ENCODE measurements around the gene TYW5. TPM values are rescaled to one million over a fixed set of nuclear protein-coding genes. Genes with fewer than 3 reads are reported as not detected.

The TYW5 gene
- total RNA-seq, 2 donors from 2014 or later, result 9.4 to 15.7 TPM

DNA sequence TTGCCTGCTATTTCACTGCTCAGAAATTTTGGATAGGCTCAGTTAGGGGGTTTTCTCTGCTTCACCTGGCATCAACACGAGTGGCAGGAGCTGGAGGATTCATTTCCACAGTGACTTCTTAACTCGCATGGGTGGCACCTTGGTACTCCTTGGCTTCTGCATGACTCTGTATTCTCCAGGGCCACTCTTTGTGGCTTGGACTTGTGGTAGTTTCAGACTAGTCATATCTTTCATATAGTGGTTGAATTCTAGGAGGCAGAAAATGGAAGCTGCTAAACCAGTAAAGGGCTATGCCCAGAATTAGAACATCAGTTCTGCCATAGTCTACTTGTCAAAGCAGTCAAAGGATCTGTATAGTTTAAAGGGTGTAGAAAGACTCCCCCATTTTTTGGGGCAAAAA is 6.9 kb upstream of the TYW5 start:
- H3K27ac Mint-ChIP-seq, result no peak overlapping the region
- H3K9me3 ChIP-seq (ENCODE audit: control insufficient read depth, low read length, poor library complexity, severe bottlenecking), result no peaks in the 10 kb centered on the region
- H3K27me3 Mint-ChIP-seq, result no peaks in the 10 kb centered on the region
- DNase-seq (no peak), ATAC-seq (no peak)
- peaks cover 12% of the 10 kb centered on the region for H3K4me1 Mint-ChIP-seq
- H3K36me3 Mint-ChIP-seq (ENCODE audit: low read depth), result peaks cover 9% of the 10 kb centered on the region
- no peak overlapping the region for H3K4me3 Mint-ChIP-seq

DNA sequence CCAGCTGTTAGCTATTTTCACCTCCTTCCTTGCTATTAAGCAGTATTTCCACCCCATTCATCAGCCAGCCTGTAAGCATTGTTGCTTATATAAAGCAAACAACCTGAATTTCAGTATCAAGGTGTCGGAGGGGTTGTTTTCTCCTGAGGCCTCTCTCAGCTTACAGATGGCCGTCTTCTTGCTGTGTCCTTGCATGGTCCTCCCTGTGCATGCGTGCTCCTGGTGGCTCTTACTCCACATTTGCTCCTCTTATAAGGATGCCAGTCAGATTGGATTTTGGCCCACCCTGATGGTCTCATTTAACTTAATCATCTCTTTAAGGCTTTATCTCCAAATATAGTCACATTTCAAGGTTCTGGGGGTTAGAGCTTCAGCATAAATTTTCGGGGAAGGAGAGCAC is 2.7 kb upstream of the TYW5 start:
- Mint-ChIP-seq H3K4me3 (peak overlapping the region; percentile 31), H3K4me1 (peaks cover 31% of the 10 kb centered on the region), H3K27ac (no peak overlapping the region), H3K36me3 (ENCODE audit: low read depth) (peaks cover 7% of the 10 kb centered on the region), H3K27me3 (no peaks in the 10 kb centered on the region)
- DNase-seq, result no peak
- ATAC-seq, result no peak
- H3K9me3 ChIP-seq (ENCODE audit: control insufficient read depth, low read length, poor library complexity, severe bottlenecking), result no peaks in the 10 kb centered on the region

DNA sequence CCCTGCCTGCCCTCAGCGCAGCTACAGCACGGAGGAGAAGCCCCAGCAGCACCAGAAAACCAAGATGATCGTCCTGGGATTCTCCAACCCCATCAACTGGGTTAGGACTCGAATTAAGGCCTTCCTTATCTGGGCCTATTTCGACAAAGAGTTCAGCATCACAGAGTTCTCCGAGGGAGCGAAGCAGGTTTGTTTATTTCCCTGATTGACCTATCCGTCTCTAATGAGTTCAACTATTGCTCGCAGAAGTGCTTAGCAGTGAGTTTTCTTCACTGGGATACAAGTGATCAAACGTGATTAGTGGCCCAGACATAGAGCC is 730 bp upstream of the TYW5 start:
- peak overlapping the region; percentile 100 for H3K27ac Mint-ChIP-seq
- no peaks in the 10 kb centered on the region for H3K9me3 ChIP-seq (ENCODE audit: control insufficient read depth, low read length, poor library complexity, severe bottlenecking)
- no peaks in the 10 kb centered on the region for H3K27me3 Mint-ChIP-seq
- peaks cover 33% of the 10 kb centered on the region for H3K4me1 Mint-ChIP-seq
- DNase-seq (no peak), ATAC-seq (no peak)
- H3K36me3 Mint-ChIP-seq (ENCODE audit: low read depth), result no peaks in the 10 kb centered on the region
- peak overlapping the region; percentile 99 for H3K4me3 Mint-ChIP-seq

DNA sequence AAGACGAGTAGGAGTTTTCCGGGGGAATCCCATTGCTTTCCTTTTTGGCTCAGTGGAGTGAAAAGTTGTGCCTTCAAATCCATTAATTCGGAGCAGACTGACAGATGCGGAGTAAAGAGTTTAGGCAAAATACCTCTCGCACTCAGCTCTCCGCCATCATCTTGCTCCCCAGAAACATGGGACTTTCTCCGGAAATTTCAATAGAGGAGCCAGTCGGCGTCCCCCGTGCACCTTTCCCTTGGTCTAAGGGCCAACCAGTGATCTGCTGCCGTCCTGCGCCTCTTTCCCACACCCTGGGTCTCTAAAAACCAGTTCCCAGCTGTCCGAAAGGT is 318 bp downstream of the TYW5 start:
- peaks cover 38% of the 10 kb centered on the region for H3K4me1 Mint-ChIP-seq
- H3K4me3 Mint-ChIP-seq, result peak overlapping the region; percentile 99
- no peaks in the 10 kb centered on the region for H3K9me3 ChIP-seq (ENCODE audit: control insufficient read depth, low read length, poor library complexity, severe bottlenecking)
- H3K36me3 Mint-ChIP-seq (ENCODE audit: low read depth), result no peaks in the 10 kb centered on the region
- DNase-seq, result no peak
- ATAC-seq, result peak; percentile 43
- H3K27ac Mint-ChIP-seq, result peak overlapping the region; percentile 100
- no peaks in the 10 kb centered on the region for H3K27me3 Mint-ChIP-seq

DNA sequence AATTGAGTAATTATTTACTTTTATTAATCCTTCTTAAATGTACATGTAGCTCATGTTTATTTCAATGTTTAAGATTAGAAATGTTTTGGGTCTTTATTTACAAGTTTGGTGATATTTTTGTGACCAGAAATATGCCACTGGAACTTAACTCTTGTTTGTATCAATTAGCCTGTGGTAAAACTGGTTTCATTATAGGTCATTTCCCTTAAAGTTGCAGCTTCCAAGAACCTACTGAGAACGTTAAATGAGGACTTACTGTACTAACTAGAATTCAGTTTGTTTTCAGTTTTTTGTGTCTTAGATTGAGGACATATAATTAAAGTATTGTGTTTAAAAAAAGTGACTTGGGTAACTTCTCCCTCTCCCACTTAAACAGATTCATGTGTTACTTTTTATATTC is 4.3 kb downstream of the TYW5 start:
- Mint-ChIP-seq H3K4me1 (peaks cover 28% of the 10 kb centered on the region), H3K27me3 (no peaks in the 10 kb centered on the region), H3K36me3 (ENCODE audit: low read depth) (no peaks in the 10 kb centered on the region), H3K27ac (no peak overlapping the region), H3K4me3 (no peak overlapping the region)
- no peaks in the 10 kb centered on the region for H3K9me3 ChIP-seq (ENCODE audit: control insufficient read depth, low read length, poor library complexity, severe bottlenecking)
- ATAC-seq (no peak), DNase-seq (no peak)

DNA sequence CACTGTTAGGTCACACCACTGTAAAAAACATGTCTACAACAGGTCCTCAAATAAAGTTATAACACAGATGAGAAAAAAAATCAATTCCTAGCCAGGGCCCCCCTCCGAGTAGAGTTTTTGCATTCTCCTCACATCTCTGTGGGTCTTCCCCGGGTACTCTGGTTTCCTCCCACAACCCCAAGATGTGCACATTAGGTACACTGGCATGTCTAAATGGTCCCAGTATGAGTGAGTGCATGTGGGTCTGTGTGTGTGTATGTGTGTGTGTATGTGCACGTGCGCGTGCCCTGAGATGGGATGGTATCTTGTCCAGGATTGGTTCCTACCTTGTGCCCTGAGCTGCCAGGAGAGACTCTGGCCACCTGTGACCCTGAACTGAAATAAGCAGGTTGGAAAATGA is 4.9 kb downstream of the TYW5 start:
- no peaks in the 10 kb centered on the region for H3K27me3 Mint-ChIP-seq
- no peak overlapping the region for H3K27ac Mint-ChIP-seq
- ATAC-seq (no peak), DNase-seq (no peak)
- no peaks in the 10 kb centered on the region for H3K9me3 ChIP-seq (ENCODE audit: control insufficient read depth, low read length, poor library complexity, severe bottlenecking)
- H3K4me3 Mint-ChIP-seq, result no peak overlapping the region
- H3K36me3 Mint-ChIP-seq (ENCODE audit: low read depth), result no peaks in the 10 kb centered on the region
- H3K4me1 Mint-ChIP-seq, result peaks cover 28% of the 10 kb centered on the region

DNA sequence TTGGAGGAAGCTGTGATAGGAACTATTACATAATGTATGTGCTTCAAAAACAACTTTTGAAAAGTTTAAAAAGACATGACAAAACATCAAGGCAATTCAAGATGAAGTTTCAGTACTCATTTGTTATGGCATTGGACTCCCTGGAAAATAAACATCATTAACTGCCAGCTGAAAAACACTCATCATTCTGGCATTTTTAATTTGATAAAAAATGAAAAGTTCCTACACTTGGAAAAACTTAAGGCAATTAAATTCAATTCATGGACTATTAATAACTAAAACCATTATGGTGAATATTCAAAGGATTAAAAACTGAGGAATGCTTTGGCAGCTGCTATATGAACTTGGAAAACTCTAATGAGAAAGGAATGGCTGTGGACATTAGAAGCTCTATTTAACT is 8.5 kb downstream of the TYW5 start:
- no peak for ATAC-seq

DNA sequence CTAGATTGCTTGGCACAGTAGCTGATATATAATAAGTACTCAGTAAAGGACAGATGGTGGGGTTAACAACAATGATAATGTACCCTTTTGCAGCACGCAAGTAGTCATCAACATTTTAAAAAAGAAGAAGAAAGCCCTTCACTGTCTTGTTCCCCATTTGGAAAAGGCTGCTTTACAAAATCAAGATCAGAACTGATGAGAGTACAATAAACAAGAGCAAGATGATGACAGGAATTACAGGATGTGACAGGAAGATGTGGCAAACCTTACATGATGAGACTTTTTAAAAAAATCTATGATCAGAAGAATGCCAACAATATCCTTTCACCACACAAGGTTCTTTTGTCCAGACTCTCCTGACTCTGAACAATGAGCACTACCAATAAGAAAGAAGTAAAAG is 9.1 kb downstream of the TYW5 start:
- Mint-ChIP-seq H3K27ac (no peak overlapping the region), H3K36me3 (ENCODE audit: low read depth) (peaks cover 2% of the 10 kb centered on the region), H3K27me3 (no peaks in the 10 kb centered on the region), H3K4me3 (no peak overlapping the region), H3K4me1 (peaks cover 17% of the 10 kb centered on the region)
- no peaks in the 10 kb centered on the region for H3K9me3 ChIP-seq (ENCODE audit: control insufficient read depth, low read length, poor library complexity, severe bottlenecking)
- ATAC-seq, result no peak
- no peak for DNase-seq

More for the DNA sequence above, 8.5 kb downstream of the TYW5 start:
- Mint-ChIP-seq H3K27ac (no peak overlapping the region), H3K36me3 (ENCODE audit: low read depth) (peaks cover 2% of the 10 kb centered on the region), H3K27me3 (no peaks in the 10 kb centered on the region), H3K4me3 (no peak overlapping the region), H3K4me1 (peaks cover 17% of the 10 kb centered on the region)
- no peak for DNase-seq
- H3K9me3 ChIP-seq (ENCODE audit: control insufficient read depth, low read length, poor library complexity, severe bottlenecking), result no peaks in the 10 kb centered on the region

DNA sequence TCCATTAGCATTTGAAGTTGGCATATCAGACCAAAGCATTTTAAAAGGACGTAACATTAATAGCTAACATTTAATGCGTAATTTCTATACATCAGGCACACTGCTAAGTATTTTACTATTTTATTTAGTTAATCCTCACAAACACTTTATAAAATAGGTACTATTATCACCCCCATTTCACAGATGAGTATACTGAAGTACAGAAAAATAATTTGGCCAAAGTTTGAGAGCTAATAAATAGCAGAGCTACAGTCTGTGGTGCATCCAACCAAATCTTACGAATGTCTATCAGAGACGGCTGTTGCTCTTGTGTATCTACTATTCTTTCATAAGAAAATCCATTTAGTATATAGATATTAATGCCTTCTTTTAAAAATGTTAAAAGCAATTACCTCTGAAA is 11.9 kb downstream of the TYW5 start:
- Mint-ChIP-seq H3K4me3 (no peak overlapping the region), H3K27me3 (no peaks in the 10 kb centered on the region), H3K27ac (no peak overlapping the region), H3K36me3 (ENCODE audit: low read depth) (peaks cover 2% of the 10 kb centered on the region), H3K4me1 (peaks cover 10% of the 10 kb centered on the region)
- DNase-seq (no peak), ATAC-seq (no peak)
- no peaks in the 10 kb centered on the region for H3K9me3 ChIP-seq (ENCODE audit: control insufficient read depth, low read length, poor library complexity, severe bottlenecking)

DNA sequence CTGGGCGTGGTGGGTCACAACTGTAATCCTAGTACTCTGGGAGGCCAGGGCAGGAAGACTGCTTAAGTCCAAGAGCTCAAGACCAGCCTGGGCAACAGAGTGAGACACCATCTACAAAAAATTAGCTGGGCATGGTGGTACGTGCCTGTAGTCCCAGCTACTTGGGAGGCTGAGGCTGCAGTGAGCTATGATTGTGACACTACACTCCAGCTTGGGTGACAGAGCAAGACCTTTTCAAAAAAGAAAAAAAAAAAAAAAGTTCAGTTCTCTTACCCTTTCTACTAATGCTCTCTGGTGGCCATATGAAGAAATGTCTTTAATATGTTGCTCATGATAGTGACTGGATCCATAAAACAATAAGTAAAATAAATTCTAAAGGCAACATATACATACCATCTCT is 14.9 kb downstream of the TYW5 start:
- peak; percentile 50 for ATAC-seq
- H3K4me3 Mint-ChIP-seq, result no peak overlapping the region

DNA sequence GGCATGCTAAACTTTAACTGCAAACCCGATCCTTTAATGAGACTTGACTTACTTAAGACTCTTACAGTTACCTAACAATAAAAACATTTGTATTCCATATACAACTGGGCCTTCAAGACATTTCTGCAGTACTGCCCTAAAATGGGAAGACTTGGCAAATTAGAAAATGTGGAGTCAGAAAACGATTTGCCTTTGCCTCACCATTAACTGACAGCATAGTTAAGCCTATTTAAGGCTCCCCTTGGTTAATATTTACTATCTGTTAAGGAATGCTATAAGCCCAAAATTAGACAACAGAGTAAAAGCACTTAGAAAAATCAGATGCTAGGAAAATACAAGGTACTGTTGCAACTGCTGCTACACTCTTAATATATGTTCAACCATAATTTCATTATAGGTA is 18.7 kb downstream of the TYW5 start:
- Mint-ChIP-seq H3K36me3 (ENCODE audit: low read depth) (no peaks in the 10 kb centered on the region), H3K4me3 (no peak overlapping the region), H3K4me1 (no peaks in the 10 kb centered on the region), H3K27ac (no peak overlapping the region), H3K27me3 (no peaks in the 10 kb centered on the region)
- no peaks in the 10 kb centered on the region for H3K9me3 ChIP-seq (ENCODE audit: control insufficient read depth, low read length, poor library complexity, severe bottlenecking)
- DNase-seq, result no peak
- ATAC-seq, result no peak

More for the DNA sequence above, 14.9 kb downstream of the TYW5 start:
- H3K4me1 Mint-ChIP-seq, result peaks cover 7% of the 10 kb centered on the region
- no peak overlapping the region for H3K27ac Mint-ChIP-seq
- H3K27me3 Mint-ChIP-seq, result no peaks in the 10 kb centered on the region
- H3K9me3 ChIP-seq (ENCODE audit: control insufficient read depth, low read length, poor library complexity, severe bottlenecking), result no peaks in the 10 kb centered on the region
- peaks cover 2% of the 10 kb centered on the region for H3K36me3 Mint-ChIP-seq (ENCODE audit: low read depth)
- no peak for DNase-seq

DNA sequence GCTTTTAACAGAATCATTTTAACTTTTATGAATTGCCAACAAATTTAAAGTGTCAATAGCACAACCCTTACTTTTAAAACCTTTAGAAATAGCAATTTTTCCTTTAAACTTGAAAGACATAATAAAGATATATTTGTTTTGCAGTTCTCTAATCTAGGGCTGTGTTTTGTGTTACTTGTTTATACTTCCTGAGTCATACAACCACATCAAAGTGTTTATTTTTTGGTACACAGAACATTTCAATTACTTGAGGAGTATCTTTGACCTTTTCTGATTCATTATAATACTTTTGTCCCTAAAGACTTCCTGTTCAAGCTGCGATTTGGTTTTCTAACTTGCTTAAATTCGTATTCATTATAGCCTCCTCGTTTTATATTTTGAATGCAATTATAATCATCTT is 21.8 kb downstream of the TYW5 start:
- Mint-ChIP-seq H3K27me3 (no peaks in the 10 kb centered on the region), H3K4me1 (peaks cover 2% of the 10 kb centered on the region), H3K27ac (no peak overlapping the region), H3K36me3 (ENCODE audit: low read depth) (no peaks in the 10 kb centered on the region), H3K4me3 (no peak overlapping the region)
- H3K9me3 ChIP-seq (ENCODE audit: control insufficient read depth, low read length, poor library complexity, severe bottlenecking), result no peaks in the 10 kb centered on the region
- DNase-seq (no peak), ATAC-seq (no peak)

DNA sequence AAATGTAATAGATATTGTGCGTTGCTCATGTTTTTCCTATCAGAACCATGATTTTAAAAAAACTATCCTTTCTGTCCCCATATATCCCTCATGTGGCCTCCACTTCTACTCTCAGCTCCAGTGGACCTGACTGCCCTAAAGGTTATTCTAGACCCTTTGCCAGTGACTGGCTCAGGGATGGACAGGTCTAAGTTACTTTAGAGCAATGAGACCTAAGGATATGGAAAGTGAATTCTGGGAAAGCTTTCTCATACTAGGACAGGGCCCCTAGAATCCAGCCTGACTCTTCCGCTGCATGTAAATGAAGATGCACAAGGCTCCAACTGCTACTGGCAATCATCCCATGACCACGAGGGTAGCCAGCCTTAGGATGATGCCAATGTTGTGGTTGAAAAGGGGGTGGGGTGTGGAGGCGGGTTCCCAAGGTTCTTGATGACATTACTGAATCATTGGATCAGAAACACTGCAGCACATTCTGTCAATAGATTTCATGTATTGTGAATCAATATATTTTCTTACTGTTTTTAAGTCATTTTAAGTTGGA is 22.9 kb downstream of the TYW5 start:
- Mint-ChIP-seq H3K36me3 (ENCODE audit: low read depth) (no peaks in the 10 kb centered on the region), H3K27ac (no peak overlapping the region), H3K4me3 (no peak overlapping the region), H3K4me1 (peaks cover 2% of the 10 kb centered on the region), H3K27me3 (no peaks in the 10 kb centered on the region)
- ATAC-seq (no peak), DNase-seq (no peak)
- H3K9me3 ChIP-seq (ENCODE audit: control insufficient read depth, low read length, poor library complexity, severe bottlenecking), result no peaks in the 10 kb centered on the region

DNA sequence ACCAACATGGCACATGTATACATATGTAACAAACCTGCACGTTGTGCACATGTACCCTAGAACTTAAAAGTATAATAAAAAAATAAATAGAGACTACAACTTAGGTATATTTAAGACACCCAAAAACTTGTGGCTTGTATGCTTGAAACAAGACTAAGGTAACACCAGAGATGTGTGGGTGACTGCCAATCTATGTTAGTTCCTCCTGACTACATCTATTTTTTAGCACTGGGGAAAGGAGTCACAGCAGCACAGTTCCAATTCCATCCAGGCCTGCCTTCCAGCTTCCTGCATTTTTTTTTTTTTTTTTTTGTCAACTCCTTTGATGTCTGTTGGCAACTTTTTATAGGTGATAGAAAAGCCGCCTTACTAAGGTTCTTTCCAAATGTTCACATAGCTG is 26.0 kb downstream of the TYW5 start:
- H3K36me3 Mint-ChIP-seq (ENCODE audit: low read depth), result no peaks in the 10 kb centered on the region
- peaks cover 5% of the 10 kb centered on the region for H3K4me1 Mint-ChIP-seq
- H3K27ac Mint-ChIP-seq, result no peak overlapping the region
- no peaks in the 10 kb centered on the region for H3K27me3 Mint-ChIP-seq
- no peaks in the 10 kb centered on the region for H3K9me3 ChIP-seq (ENCODE audit: control insufficient read depth, low read length, poor library complexity, severe bottlenecking)
- H3K4me3 Mint-ChIP-seq, result no peak overlapping the region
- no peak for ATAC-seq
- no peak for DNase-seq

DNA sequence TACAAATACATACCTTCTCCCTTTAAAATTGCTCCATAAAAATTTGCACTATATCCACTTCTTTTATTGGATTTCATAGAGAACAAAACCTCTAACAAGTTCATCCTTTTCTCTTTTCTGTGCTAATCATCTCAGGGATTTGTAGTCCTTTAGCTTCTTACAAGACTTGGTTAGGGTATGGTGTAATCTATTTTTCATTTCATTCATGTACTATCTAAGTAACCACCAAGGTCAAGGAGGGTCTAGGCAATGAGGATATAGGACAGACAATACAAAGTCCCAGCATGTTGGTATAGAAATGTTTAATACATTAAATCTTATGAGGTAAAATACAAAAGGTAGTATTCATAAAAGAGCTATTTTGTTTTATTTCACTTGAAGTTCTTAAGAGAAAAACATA is 26.7 kb downstream of the TYW5 start:
- no peak for DNase-seq
- no peak for ATAC-seq
- no peak overlapping the region for H3K27ac Mint-ChIP-seq
- no peaks in the 10 kb centered on the region for H3K27me3 Mint-ChIP-seq
- no peaks in the 10 kb centered on the region for H3K36me3 Mint-ChIP-seq (ENCODE audit: low read depth)
- H3K4me3 Mint-ChIP-seq, result no peak overlapping the region
- H3K9me3 ChIP-seq (ENCODE audit: control insufficient read depth, low read length, poor library complexity, severe bottlenecking), result no peaks in the 10 kb centered on the region
- peaks cover 8% of the 10 kb centered on the region for H3K4me1 Mint-ChIP-seq

Data from T-helper 17 cell (primary cell).